Keratinocyte (primary cell): ENCODE data around the gene TCTN1.

Source experiments
- EZH2 ChIP-seq: IDR thresholded peaks from one replicate; pipeline ENCODE4 v1.6.1; 2012; ENCODE audit warnings: inconsistent platforms, mild to moderate bottlenecking, low read length, moderate library complexity
- TF ChIP-seq, protein P1 (sequence below), 3 experiments: IDR thresholded peaks in 1 of 3; conservative IDR thresholded peaks in 1 of 3; optimal IDR thresholded peaks in 1 of 3; 2 replicates in 2 of 3; 3 replicates in 1 of 3; pipeline versions ENCODE3 to v1.5.1; 2011; ENCODE audit warnings: low read length in 3 of 3, mild to moderate bottlenecking in 3 of 3, moderate library complexity in 2 of 3, control low read depth in 1 of 3, inconsistent platforms in 1 of 3; ENCODE audit not compliant: insufficient read depth in 2 of 3; ENCODE audit errors: extremely low read depth in 1 of 3

DNA sequence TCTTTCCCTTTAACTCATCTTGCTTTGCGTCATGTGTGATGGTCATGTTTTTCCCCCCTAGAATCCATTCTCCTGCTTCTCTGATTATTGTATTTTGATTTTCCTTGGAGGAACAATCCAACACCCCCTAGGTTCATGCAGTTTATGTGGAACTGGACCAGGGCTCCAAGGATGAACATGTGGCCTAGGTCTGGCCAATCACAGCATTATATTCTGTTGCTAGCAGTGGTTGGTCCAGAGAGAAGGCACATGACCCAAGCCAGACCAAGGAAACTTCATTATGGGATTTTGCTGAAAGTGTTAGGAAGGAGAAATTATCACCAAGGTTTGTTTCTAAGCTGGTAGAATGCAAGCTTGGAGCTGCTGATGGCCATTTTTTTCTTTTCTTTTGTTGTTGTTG is 23.9 kb upstream of the TCTN1 start:
- TF ChIP-seq, protein P1, sequence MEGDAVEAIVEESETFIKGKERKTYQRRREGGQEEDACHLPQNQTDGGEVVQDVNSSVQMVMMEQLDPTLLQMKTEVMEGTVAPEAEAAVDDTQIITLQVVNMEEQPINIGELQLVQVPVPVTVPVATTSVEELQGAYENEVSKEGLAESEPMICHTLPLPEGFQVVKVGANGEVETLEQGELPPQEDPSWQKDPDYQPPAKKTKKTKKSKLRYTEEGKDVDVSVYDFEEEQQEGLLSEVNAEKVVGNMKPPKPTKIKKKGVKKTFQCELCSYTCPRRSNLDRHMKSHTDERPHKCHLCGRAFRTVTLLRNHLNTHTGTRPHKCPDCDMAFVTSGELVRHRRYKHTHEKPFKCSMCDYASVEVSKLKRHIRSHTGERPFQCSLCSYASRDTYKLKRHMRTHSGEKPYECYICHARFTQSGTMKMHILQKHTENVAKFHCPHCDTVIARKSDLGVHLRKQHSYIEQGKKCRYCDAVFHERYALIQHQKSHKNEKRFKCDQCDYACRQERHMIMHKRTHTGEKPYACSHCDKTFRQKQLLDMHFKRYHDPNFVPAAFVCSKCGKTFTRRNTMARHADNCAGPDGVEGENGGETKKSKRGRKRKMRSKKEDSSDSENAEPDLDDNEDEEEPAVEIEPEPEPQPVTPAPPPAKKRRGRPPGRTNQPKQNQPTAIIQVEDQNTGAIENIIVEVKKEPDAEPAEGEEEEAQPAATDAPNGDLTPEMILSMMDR (optimal IDR thresholded peaks at IDR 0.05 in 1 of 3, IDR thresholded peaks at IDR 0.05 in 1 of 3, conservative IDR thresholded peaks at IDR 0.05 in 1 of 3; ENCODE audit: extremely low read depth in 1 of 3, insufficient read depth in 2 of 3, low read length in 3 of 3): no peak
- TF ChIP-seq EZH2: no peak
